SJSA1 (cell line): ENCODE results near the gene PRR5L. TPM values are rescaled to one million over a fixed set of nuclear protein-coding genes. Genes with fewer than 3 reads are reported as not detected.

Experiments
- DNase-seq, 2 experiments: peaks; one replicate each; pipeline ENCODE4 v3.0.0-alpha.2; 2015 to 2020; ENCODE audit warnings: low spot score in 2 of 2, low read depth in 1 of 2
- H3K27ac ChIP-seq: fragments of 250-450 bp; sonication (Bioruptor Pico); 2 replicates; pipeline ENCODE4 v1.5.1; 2020; ENCODE audit warnings: mild to moderate bottlenecking, moderate library complexity
- H3K27me3 ChIP-seq: fragments of 250-450 bp; sonication (Bioruptor Pico); replicated peaks from 2 replicates; pipeline ENCODE4 v1.5.1; 2020; ENCODE audit warnings: mild to moderate bottlenecking, moderate library complexity
- H3K36me3 ChIP-seq: fragments of 250-450 bp; sonication (Bioruptor Pico); 2 replicates; pipeline ENCODE4 v1.5.1; 2020; ENCODE audit warnings: mild to moderate bottlenecking
- H3K4me1 ChIP-seq: fragments of 250-450 bp; sonication (Bioruptor Pico); replicated peaks from 2 replicates; pipeline ENCODE4 v1.6.1; 2021; ENCODE audit warnings: mild to moderate bottlenecking
- H3K4me3 ChIP-seq: fragments of 250-450 bp; sonication (Bioruptor Pico); 2 replicates; pipeline ENCODE4 v1.5.1; 2020; ENCODE audit warnings: mild to moderate bottlenecking
- H3K9me3 ChIP-seq: fragments of 250-450 bp; sonication (Bioruptor Pico); replicated peaks from 2 replicates; pipeline ENCODE4 v1.5.1; 2020; ENCODE audit warnings: mild to moderate bottlenecking
- total RNA-seq: library from RNA; depleted of rRNA; stranded (reverse); fragments of >200 nt; shearing (Covaris generic); gene quantifications from 2 replicates; pipeline ENCODE4 v1.2.3, GENCODE V29; 2014

Gene PRR5L
- total RNA-seq, 1 experiment from 2014 or later: 43.0 TPM

- Histone ChIP-seq H3K27ac (no peak overlapping the region), H3K36me3 (no peaks in the 10 kb centered on the region), H3K4me1 (peaks cover 6% of the 10 kb centered on the region), H3K27me3 (no peaks in the 10 kb centered on the region), H3K4me3 (no peak overlapping the region), H3K9me3 (no peaks in the 10 kb centered on the region)
- DNase-seq: no peak
These were observed 50.7 kb downstream of the PRR5L start for GRCh38 chr11:36346562-36347383.

GRCh38 chr11:36347384-36347906, 51.4 kb downstream of the PRR5L start:
- Histone ChIP-seq H3K9me3 (no peaks in the 10 kb centered on the region), H3K36me3 (no peaks in the 10 kb centered on the region), H3K27me3 (no peaks in the 10 kb centered on the region), H3K4me3 (no peak overlapping the region), H3K27ac (no peak overlapping the region), H3K4me1 (peaks cover 8% of the 10 kb centered on the region)
- DNase-seq: no peak

GRCh38 chr11:36349351-36350136, 53.5 kb downstream of the PRR5L start:
- DNase-seq: no peak
- H3K4me3 ChIP-seq: no peak overlapping the region
- H3K27me3 ChIP-seq: no peaks in the 10 kb centered on the region
- no peaks in the 10 kb centered on the region for H3K36me3 ChIP-seq
- no peaks in the 10 kb centered on the region for H3K9me3 ChIP-seq
- H3K27ac ChIP-seq: no peak overlapping the region
- H3K4me1 ChIP-seq: peaks cover 28% of the 10 kb centered on the region

DNA sequence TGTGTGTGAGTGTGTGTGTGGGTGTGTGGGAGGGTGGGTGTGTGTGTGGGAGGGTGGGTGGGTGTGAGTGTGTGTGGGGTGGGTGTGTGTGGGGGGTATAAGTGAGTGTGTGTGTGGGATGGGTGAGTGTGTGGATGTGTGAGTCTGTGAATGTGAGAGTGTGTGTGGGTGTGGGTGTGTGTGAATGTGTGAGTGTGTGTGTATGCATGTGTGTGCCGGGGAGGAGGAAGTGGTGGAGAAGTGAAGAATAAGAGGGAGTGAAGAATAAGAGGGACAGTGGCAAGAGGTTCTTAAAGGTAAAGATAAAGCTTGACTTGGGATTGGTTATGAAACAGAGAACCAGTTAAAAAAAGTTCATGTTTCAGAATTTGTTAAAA, 54.0 kb downstream of the PRR5L start:
- Histone ChIP-seq H3K27ac (no peak overlapping the region), H3K27me3 (no peaks in the 10 kb centered on the region), H3K4me1 (peaks cover 32% of the 10 kb centered on the region), H3K4me3 (no peak overlapping the region), H3K36me3 (no peaks in the 10 kb centered on the region), H3K9me3 (no peaks in the 10 kb centered on the region)
- no peak for DNase-seq

GRCh38 chr11:36352922-36353321, 56.8 kb downstream of the PRR5L start:
- peaks cover 49% of the 10 kb centered on the region for H3K4me1 ChIP-seq
- peak overlapping the region; percentile 86 for H3K27ac ChIP-seq
- no peaks in the 10 kb centered on the region for H3K27me3 ChIP-seq
- H3K36me3 ChIP-seq: no peaks in the 10 kb centered on the region
- no peaks in the 10 kb centered on the region for H3K9me3 ChIP-seq
- peak; percentile 49 to 53 for DNase-seq
- H3K4me3 ChIP-seq: no peak overlapping the region

- Histone ChIP-seq H3K27ac (peak overlapping the region; percentile 86), H3K4me3 (no peak overlapping the region), H3K36me3 (no peaks in the 10 kb centered on the region), H3K27me3 (no peaks in the 10 kb centered on the region), H3K4me1 (peaks cover 56% of the 10 kb centered on the region), H3K9me3 (no peaks in the 10 kb centered on the region)
- DNase-seq: peak; percentile 52 to 88
These were observed 58.3 kb downstream of the PRR5L start for GRCh38 chr11:36354221-36355003.

- Histone ChIP-seq H3K27me3 (no peaks in the 10 kb centered on the region), H3K9me3 (no peaks in the 10 kb centered on the region), H3K36me3 (no peaks in the 10 kb centered on the region), H3K4me3 (no peak overlapping the region), H3K27ac (no peak overlapping the region), H3K4me1 (peaks cover 71% of the 10 kb centered on the region)
- no peak for DNase-seq
These were observed 60.1 kb downstream of the PRR5L start for GRCh38 chr11:36356201-36356600.

GRCh38 chr11:36357831-36358230, 61.7 kb downstream of the PRR5L start:
- H3K36me3 ChIP-seq: no peaks in the 10 kb centered on the region
- no peak for DNase-seq
- no peaks in the 10 kb centered on the region for H3K27me3 ChIP-seq
- no peak overlapping the region for H3K4me3 ChIP-seq
- H3K9me3 ChIP-seq: no peaks in the 10 kb centered on the region
- peaks cover 71% of the 10 kb centered on the region for H3K4me1 ChIP-seq
- no peak overlapping the region for H3K27ac ChIP-seq

- no peak for DNase-seq
- Histone ChIP-seq H3K27me3 (no peaks in the 10 kb centered on the region), H3K9me3 (no peaks in the 10 kb centered on the region), H3K4me3 (no peak overlapping the region), H3K36me3 (no peaks in the 10 kb centered on the region), H3K4me1 (peaks cover 71% of the 10 kb centered on the region), H3K27ac (no peak overlapping the region)
These were observed 62.3 kb downstream of the PRR5L start for GRCh38 chr11:36358436-36358835.

DNA sequence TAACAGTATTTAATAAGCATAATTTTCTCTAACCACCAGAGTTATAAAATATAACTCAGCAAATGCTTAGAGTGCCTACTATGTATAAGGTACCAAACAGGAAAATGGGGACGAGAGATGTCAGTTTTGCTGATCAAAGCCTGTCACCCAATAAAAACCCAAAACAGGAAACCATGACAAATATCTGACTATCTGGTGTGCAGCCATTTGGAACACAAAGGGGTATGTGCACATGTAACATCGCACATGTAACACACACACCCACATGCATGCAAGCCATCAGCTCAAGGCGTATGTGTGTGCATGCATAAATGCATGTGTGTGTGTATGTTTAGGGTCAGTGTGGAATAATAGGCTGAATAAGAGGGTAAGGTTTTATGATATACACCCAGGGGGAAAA, 64.2 kb downstream of the PRR5L start:
- DNase-seq: no peak
- Histone ChIP-seq H3K36me3 (no peaks in the 10 kb centered on the region), H3K27ac (no peak overlapping the region; the same call in 1 of the 2 replicates), H3K4me1 (peaks cover 64% of the 10 kb centered on the region), H3K9me3 (no peaks in the 10 kb centered on the region), H3K27me3 (no peaks in the 10 kb centered on the region), H3K4me3 (no peak overlapping the region)

DNA sequence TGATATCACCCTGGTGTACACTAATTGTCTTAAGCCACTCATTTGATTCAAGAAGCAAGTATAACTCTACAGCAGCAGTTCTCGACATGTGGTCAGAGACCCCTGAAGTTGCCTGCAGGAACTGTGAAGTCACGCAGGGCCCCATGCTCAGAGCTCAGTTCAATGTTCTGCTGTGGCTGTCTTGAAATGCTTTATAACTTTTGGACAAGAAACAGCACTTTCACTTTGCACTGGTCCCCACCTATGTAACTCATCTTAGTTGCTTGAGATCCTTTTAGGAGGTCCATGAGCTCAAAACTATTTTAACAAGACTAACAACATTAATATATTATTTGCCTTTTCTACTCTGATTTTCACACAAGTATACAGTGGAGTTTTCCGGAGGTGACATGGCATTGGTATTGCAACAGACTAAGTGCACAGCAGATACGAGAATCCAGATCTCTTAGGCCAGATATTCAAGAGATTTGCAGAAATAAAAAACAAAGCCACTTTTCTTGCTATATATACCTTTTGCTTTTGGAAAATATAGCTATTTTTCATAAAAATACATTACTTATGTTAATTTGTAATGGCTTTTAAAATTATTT, 64.8 kb downstream of the PRR5L start:
- Histone ChIP-seq H3K4me3 (no peak overlapping the region), H3K4me1 (peaks cover 60% of the 10 kb centered on the region)
- peak in 1 of 2 experiments; percentile 48 for DNase-seq

GRCh38 chr11:36361472-36361871, 65.4 kb downstream of the PRR5L start:
- Histone ChIP-seq H3K4me1 (peaks cover 55% of the 10 kb centered on the region), H3K4me3 (peak overlapping the region; percentile 15), H3K36me3 (no peaks in the 10 kb centered on the region), H3K27ac (peak overlapping the region; percentile 97), H3K27me3 (no peaks in the 10 kb centered on the region), H3K9me3 (no peaks in the 10 kb centered on the region)
- DNase-seq: no peak

More for the DNA sequence above, 64.8 kb downstream of the PRR5L start:
- Histone ChIP-seq H3K27me3 (no peaks in the 10 kb centered on the region), H3K27ac (peak overlapping the region; percentile 97), H3K9me3 (no peaks in the 10 kb centered on the region), H3K36me3 (no peaks in the 10 kb centered on the region)

GRCh38 chr11:36361901-36362391, 65.9 kb downstream of the PRR5L start:
- peak overlapping the region; percentile 15 for H3K4me3 ChIP-seq
- H3K4me1 ChIP-seq: peaks cover 52% of the 10 kb centered on the region
- peak overlapping the region; percentile 97 for H3K27ac ChIP-seq
- no peaks in the 10 kb centered on the region for H3K27me3 ChIP-seq
- DNase-seq: peak; percentile 92
- H3K36me3 ChIP-seq: no peaks in the 10 kb centered on the region
- no peaks in the 10 kb centered on the region for H3K9me3 ChIP-seq
